Measurements from ENCODE around the gene ZBTB7C.

The ZBTB7C gene

DNA sequence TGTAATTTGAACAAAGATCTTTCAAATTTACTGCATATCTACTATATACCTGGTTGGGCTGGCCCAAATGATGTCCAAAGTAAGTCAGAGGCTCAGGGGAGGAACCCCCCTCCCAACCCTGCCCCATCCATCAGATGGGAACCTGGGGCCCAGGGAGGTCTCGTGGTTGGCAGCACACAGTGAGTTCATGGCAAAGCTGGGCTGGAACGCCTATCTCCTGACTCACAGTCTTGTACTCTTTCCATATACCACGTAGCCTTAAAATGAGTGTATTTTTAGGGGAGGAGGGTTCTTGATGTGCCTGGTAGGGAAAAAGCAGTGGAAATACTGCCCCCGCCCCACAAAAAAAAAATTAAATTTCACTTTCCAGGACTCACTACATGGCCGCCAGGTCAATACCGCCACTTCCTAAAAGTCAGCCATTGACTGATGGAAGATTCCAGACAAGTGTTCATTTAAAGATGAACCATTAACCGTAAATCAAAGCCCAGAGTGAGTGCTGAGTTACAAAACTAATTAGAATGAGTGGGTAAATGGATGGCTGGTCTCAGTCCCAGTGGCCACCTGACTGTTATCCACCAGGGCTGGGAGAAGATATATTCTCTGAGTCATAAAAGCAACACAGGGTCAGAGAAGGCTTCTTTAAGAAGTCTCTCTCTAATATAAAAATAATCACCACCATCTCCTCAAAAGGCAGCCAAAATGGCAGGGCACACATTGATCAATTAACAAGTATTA, 80.5 kb downstream of the ZBTB7C start:
- H3K4me3 ChIP-seq (replicated peaks; ENCODE audit: low read depth, low read length) = no peak overlapping the region
- TF ChIP-seq, protein P1, sequence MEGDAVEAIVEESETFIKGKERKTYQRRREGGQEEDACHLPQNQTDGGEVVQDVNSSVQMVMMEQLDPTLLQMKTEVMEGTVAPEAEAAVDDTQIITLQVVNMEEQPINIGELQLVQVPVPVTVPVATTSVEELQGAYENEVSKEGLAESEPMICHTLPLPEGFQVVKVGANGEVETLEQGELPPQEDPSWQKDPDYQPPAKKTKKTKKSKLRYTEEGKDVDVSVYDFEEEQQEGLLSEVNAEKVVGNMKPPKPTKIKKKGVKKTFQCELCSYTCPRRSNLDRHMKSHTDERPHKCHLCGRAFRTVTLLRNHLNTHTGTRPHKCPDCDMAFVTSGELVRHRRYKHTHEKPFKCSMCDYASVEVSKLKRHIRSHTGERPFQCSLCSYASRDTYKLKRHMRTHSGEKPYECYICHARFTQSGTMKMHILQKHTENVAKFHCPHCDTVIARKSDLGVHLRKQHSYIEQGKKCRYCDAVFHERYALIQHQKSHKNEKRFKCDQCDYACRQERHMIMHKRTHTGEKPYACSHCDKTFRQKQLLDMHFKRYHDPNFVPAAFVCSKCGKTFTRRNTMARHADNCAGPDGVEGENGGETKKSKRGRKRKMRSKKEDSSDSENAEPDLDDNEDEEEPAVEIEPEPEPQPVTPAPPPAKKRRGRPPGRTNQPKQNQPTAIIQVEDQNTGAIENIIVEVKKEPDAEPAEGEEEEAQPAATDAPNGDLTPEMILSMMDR (IDR thresholded peaks at IDR 0.05; ENCODE audit: low read depth, low read length, missing control alignments) = no peak
- no peak for DNase-seq (ENCODE audit: extremely low read depth, low read depth)

DNA sequence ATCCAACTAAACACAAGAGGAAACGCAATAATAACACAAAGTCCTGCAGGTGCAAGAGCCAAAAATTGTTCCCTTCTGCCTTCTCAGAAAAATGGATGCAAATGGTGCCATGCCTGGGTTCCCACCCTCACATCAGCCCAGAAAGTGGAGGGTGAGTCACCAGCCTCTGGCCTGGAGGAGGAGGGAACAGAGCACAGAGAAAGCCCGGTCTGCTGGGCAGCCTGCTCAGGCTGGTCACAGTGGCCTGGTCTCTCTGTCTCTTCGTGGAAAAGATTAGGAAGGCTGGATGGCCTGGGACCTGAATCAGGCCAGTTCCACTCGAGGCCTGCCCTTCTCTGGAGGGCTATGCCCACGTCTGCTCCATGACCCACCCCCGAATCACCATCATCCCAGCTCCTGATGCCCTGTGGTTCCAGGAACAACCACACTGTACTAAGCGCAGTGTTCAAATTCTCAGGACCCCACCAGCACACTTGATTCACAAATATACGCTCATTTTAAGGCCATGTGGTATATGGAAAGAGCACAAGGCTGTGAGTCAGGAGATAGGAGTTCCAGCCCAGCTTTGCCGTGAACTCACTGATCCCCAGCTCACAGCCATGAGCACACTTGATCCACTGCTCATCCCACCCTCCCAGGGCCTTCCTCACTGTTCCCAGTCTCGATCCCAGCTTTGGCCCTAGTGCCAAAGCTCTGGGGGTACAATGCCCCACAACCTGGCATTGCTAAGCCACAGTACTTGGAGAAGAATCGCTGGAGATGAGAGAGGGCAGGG, 82.1 kb downstream of the ZBTB7C start:
- peak; percentile 7 for DNase-seq (ENCODE audit: extremely low read depth, low read depth)
- no peak overlapping the region for H3K4me3 ChIP-seq (replicated peaks; ENCODE audit: low read depth, low read length)
- TF ChIP-seq, protein P1 (IDR thresholded peaks at IDR 0.05; ENCODE audit: low read depth, low read length, missing control alignments) = no peak

DNA sequence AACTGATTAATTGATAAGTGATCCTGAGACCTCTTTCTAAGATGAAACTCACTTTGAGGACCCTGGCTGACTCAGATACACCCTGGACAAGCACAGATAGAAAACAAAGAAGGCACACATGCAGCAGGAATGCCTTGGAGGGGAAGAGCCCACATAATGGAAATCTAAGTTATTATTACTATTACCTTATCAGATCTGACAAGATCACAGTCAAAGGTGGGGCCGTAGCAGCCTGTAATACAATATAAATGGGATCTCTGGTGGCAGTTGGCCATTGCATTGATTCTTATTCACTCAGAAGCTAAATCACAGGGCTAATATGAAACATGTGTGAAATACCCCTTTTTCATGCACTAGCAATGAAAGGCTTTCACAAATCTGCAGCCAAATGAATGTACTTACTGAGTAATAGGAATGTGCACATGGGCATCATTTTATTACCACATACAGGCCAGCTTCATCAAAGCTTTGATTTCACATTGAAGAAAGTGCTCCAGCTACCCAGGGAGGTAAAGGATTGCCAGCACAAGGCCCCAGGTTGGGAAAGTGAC, 84.0 kb downstream of the ZBTB7C start:
- DNase-seq (ENCODE audit: extremely low read depth, low read depth) = no peak
- TF ChIP-seq, protein P1 (IDR thresholded peaks at IDR 0.05; ENCODE audit: low read depth, low read length, missing control alignments) = no peak
- no peak overlapping the region for H3K4me3 ChIP-seq (replicated peaks; ENCODE audit: low read depth, low read length)

DNA sequence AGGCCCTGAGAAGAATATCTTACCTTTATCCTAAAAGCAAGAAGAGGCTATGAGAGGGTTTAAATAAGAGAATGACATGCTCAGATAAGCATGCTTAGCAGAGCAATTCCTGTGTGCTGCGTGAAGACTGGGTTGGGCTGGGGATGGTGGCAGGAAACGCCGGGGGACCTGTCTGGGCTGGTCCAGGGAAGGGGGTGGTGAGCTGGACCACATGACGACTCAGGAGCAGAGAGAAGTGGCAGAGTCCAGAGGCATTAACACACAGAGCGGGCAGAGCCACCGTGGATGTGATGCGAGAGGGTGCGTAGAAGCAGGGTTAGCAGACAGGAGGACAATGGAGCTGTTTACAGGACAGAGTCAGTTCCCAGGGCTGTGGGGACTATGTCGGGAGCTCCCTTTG, 84.5 kb downstream of the ZBTB7C start:
- TF ChIP-seq, protein P1 (IDR thresholded peaks at IDR 0.05; ENCODE audit: low read depth, low read length, missing control alignments) = no peak
- no peak for DNase-seq (ENCODE audit: extremely low read depth, low read depth)
- H3K4me3 ChIP-seq (replicated peaks; ENCODE audit: low read depth, low read length) = no peak overlapping the region

DNA sequence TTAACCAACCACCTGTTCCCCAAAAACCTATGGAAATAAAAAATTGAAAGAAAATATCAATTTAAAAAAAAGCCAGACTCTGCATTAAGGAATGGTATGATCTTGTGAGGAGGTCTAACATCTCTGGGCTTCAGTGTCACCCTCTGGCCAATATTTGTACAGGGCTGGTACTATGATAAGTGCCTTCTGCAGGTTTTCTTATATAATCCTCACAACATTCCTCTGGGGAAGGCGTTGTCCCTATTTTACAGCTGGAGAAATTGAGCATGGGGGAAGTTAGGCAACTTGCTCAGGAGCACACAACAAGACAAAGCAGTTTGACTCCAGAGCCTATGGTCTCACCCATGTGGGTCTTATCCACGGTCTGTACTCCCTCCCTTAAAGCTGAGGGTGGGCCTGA, 86.0 kb downstream of the ZBTB7C start:
- TF ChIP-seq, protein P1 (IDR thresholded peaks at IDR 0.05; ENCODE audit: low read depth, low read length, missing control alignments) = no peak
- DNase-seq (ENCODE audit: extremely low read depth, low read depth) = no peak
- no peak overlapping the region for H3K4me3 ChIP-seq (replicated peaks; ENCODE audit: low read depth, low read length)

DNA sequence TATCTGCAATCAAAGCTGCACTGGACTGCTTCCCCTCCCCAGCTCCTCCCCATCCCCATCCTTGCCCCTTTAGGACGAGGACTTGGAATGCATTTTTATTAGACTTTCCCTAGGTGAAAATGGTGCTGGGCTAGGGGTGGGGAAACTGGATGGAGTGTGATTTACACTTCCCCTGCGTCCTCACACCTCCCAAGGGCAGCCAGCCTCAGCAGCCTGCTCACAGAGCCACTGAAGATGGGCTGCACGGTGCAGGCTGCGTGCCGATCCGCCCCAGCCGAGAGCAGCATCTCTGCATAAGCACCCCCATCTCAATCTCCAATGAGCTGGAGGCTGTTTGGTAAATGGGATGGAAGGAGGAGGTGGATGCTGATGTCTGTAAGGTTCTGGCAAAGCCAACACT, 87.6 kb downstream of the ZBTB7C start:
- TF ChIP-seq, protein P1 (IDR thresholded peaks at IDR 0.05; ENCODE audit: low read depth, low read length, missing control alignments) = no peak
- H3K4me3 ChIP-seq (replicated peaks; ENCODE audit: low read depth, low read length) = no peak overlapping the region
- no peak for DNase-seq (ENCODE audit: extremely low read depth, low read depth)

All from HFF-Myc (cell line).